K562 (cell line): ENCODE data around the gene CHODL. TPM values are rescaled to one million over a fixed set of nuclear protein-coding genes. Genes with fewer than 3 reads are reported as not detected.

Experiments
- ATAC-seq: fragments of 200-7000 bp; cut with Tn5 transposase; 3 replicates; pipeline ENCODE4 v1.9.1; 2020; ENCODE audit warnings: moderate library complexity
- BruUV-seq: library from RNA; stranded (reverse); fragments of 400-500 nt; replicated peaks from 2 replicates; lab custom pipeline; 2021; lab: Mats Ljungman, UMichigan
- CTCF ChIA-PET: fragments of 300-600 bp; formaldehyde crosslinking; extraction: SDS; loops from one replicate; lab custom pipeline; 2021; ENCODE audit warnings: low intra/inter-chr PET ratio; lab: Yijun Ruan, JAX
- POLR2A ChIA-PET: fragments of 300-600, 350-650 bp; sonication (Branson Sonifier 250); formaldehyde crosslinking; extraction: SDS; loops from one replicate; lab custom pipeline; 2021; ENCODE audit warnings: antibody characterized with exemption, inconsistent platforms; lab: Yijun Ruan, JAX
- DNase-seq, 4 experiments: peaks; one replicate each; pipeline versions ENCODE4 v3.0.0 to v3.0.0-alpha.2; 2011 to 2018; ENCODE audit warnings: low spot score in 3 of 4, mixed read lengths in 3 of 4; ENCODE audit errors: extremely low read depth in 1 of 4
- FAIRE-seq: peaks from 2 replicates; lab custom pipeline; 2011; peaks lifted over from hg19 to GRCh38; lab: Jason Lieb, UNC
- H2AFZ ChIP-seq: 2 replicates; pipeline ENCODE4 v1.6.0; 2011; ENCODE audit warnings: low read depth, low read length, control low read depth, inconsistent platforms
- H3K27ac ChIP-seq: fragments of 200-600 bp; 3 replicates; pipeline ENCODE4 v1.8.0; 2011; ENCODE audit warnings: low read depth, mild to moderate bottlenecking, control low read depth, inconsistent platforms, low read length, moderate library complexity, mixed read lengths; ENCODE audit errors: extremely low read depth
- H3K27me3 ChIP-seq, 2 experiments: fragments of 300-600 bp in 1 of 2; 2 replicates in 1 of 2; 3 replicates in 1 of 2; pipeline versions ENCODE4 v1.6.0 to v1.8.0; 2011; ENCODE audit warnings: inconsistent platforms in 2 of 2, low read length in 2 of 2, mild to moderate bottlenecking in 1 of 2, mixed read lengths in 1 of 2, moderate library complexity in 1 of 2; ENCODE audit not compliant: control insufficient read depth in 2 of 2, insufficient read depth in 2 of 2
- H3K36me3 ChIP-seq: fragments of 300-600 bp; 3 replicates; pipeline ENCODE4 v1.8.0; 2011; ENCODE audit warnings: mild to moderate bottlenecking, low read length, inconsistent platforms; ENCODE audit not compliant: control insufficient read depth, insufficient read depth
- H3K4me1 ChIP-seq, 2 experiments: fragments of 200-600 bp in 1 of 2; replicated peaks in 1 of 2; 2 replicates in 1 of 2; 3 replicates in 1 of 2; pipeline versions ENCODE4 v1.5.1 to v1.8.0; 2011; ENCODE audit warnings: inconsistent platforms in 2 of 2, low read length in 2 of 2, mild to moderate bottlenecking in 1 of 2, mixed read lengths in 1 of 2, moderate library complexity in 1 of 2; ENCODE audit not compliant: control insufficient read depth in 2 of 2, insufficient read depth in 2 of 2
- H3K4me2 ChIP-seq: 2 replicates; pipeline ENCODE4 v1.6.1; 2011; ENCODE audit warnings: low read length, control low read depth, inconsistent platforms, mixed read lengths; ENCODE audit not compliant: insufficient read depth
- H3K4me3 ChIP-seq: fragments of 200-600 bp; sonication (generic), shearing (Covaris generic); 2 replicates; pipeline ENCODE4 v1.5.1; 2016; ENCODE audit warnings: control low read depth, inconsistent platforms
- H3K79me2 ChIP-seq: fragments of 200-600 bp; 3 replicates; pipeline ENCODE4 v1.8.0; 2011; ENCODE audit warnings: low read length, inconsistent platforms; ENCODE audit not compliant: control insufficient read depth, insufficient read depth
- H3K9ac ChIP-seq, 2 experiments: 2 replicates each; pipeline versions ENCODE4 v1.6.0 to v1.6.1; 2011; ENCODE audit warnings: low read depth in 2 of 2, low read length in 2 of 2, control low read depth in 1 of 2, inconsistent platforms in 1 of 2, mild to moderate bottlenecking in 1 of 2, mixed read lengths in 1 of 2; ENCODE audit not compliant: insufficient read depth in 1 of 2
- H3K9me1 ChIP-seq: one replicate; pipeline ENCODE4 v1.6.0; 2011; ENCODE audit warnings: inconsistent platforms, mild to moderate bottlenecking, low read length, moderate library complexity; ENCODE audit not compliant: control insufficient read depth, insufficient read depth
- H3K9me3 ChIP-seq: replicated peaks from 2 replicates; pipeline ENCODE4 v1.5.1; 2011; ENCODE audit warnings: low read depth, low read length, inconsistent platforms; ENCODE audit not compliant: control insufficient read depth, insufficient read depth
- H4K20me1 ChIP-seq: replicated peaks from 2 replicates; pipeline ENCODE4 v1.6.1; 2011; ENCODE audit warnings: low read length, inconsistent platforms, mixed read lengths; ENCODE audit not compliant: control insufficient read depth, insufficient read depth
- JUN ChIP-seq, 2 experiments: sonication (generic) in 1 of 2; formaldehyde crosslinking in 1 of 2; IDR thresholded peaks; 2 replicates each; pipeline versions ENCODE4 v1.6.1 to v1.8.0; 2012 to 2022; ENCODE audit warnings: borderline replicate concordance in 2 of 2, mild to moderate bottlenecking in 2 of 2, improper control_type of control experiment in 1 of 2, low read depth in 1 of 2, low read length in 1 of 2, missing genetic modification reagents in 1 of 2
- NFXL1 ChIP-seq: fragments of 450-650 bp; formaldehyde crosslinking; IDR thresholded peaks from 2 replicates; pipeline ENCODE4 v1.4.0; 2021; ENCODE audit warnings: mild to moderate bottlenecking
- POLR2A ChIP-seq: fragments of 450-650 bp; conservative IDR thresholded peaks from 2 replicates; pipeline ENCODE4 v1.6.1; 2016
- PRMT5 ChIP-seq: sonication (generic); formaldehyde crosslinking; IDR thresholded peaks from 2 replicates; pipeline ENCODE4 v1.5.0; 2020; ENCODE audit warnings: missing genetic modification reagents
- in situ Hi-C: fragments of 300-500 bp; cut with MboI; formaldehyde crosslinking; loops from 4 replicates; pipeline ENCODE4 v1.15.0; 2018; ENCODE audit warnings: inconsistent platforms, mixed read lengths
- intact Hi-C: fragments of 100-400 bp; cut with micrococcal nuclease; formaldehyde crosslinking; loops from 2 replicates; pipeline ENCODE4 v1.14.2; 2022
- polyA plus RNA-seq, 8 experiments: library from polyadenylated mRNA; depleted of rRNA in 4 of 8; stranded (reverse) in 5 of 8; unstranded in 3 of 8; fragments of >200 nt; fragmentation: Nextera tagmentation in 2 of 8; fragmentation: Illumina TruSeq in 1 of 8; extraction: Ambion mirVana in 2 of 8; extraction: Trizol in 1 of 8; gene quantifications; 2 replicates each; pipeline versions ENCODE4 v1.2.1 to v1.2.3, GENCODE V29; 2011 to 2014; ENCODE audit warnings: inconsistent platforms in 1 of 8, missing spikeins in 1 of 8
- total RNA-seq, 7 experiments: library from RNA; depleted of rRNA in 6 of 7; stranded (reverse); fragments of >200 nt in 6 of 7; fragmentation: Illumina TruSeq in 2 of 7; extraction: Trizol in 2 of 7; gene quantifications; 2 replicates each; pipeline versions ENCODE4 v1.2.1 to v1.2.3, GENCODE V29; 2011 to 2021; ENCODE audit warnings: low replicate concordance in 1 of 7
- TF ChIP-seq, protein P1 (sequence below): fragments of 450-650 bp; formaldehyde crosslinking; IDR thresholded peaks from 2 replicates; pipeline ENCODE4 v1.4.0; 2020; ENCODE audit warnings: mild to moderate bottlenecking, moderate library complexity
- TF ChIP-seq, protein P2 (sequence below): sonication (generic); formaldehyde crosslinking; IDR thresholded peaks from 2 replicates; pipeline ENCODE4 v1.8.0; 2022; ENCODE audit warnings: mild to moderate bottlenecking, missing genetic modification reagents
- TF ChIP-seq, protein P3 (sequence below): fragments of 250-450 bp; sonication (Bioruptor Pico); IDR thresholded peaks from 2 replicates; pipeline ENCODE4 v1.8.0; 2022; ENCODE audit warnings: inconsistent platforms
- TF ChIP-seq, protein P4 (sequence below), 2 experiments: IDR thresholded peaks in 1 of 2; conservative IDR thresholded peaks in 1 of 2; 2 replicates each; pipeline ENCODE4 v1.6.1; 2016; ENCODE audit warnings: low read depth in 2 of 2, mild to moderate bottlenecking in 1 of 2, missing compliant biosample characterization in 1 of 2, missing genetic modification characterization in 1 of 2, moderate library complexity in 1 of 2
- TF ChIP-seq, protein P5 (sequence below), 3 experiments: fragments of 200-800 bp in 1 of 3; sonication (Bioruptor generic) in 1 of 3; sonication (generic) in 1 of 3; formaldehyde crosslinking in 1 of 3; IDR thresholded peaks; 2 replicates each; pipeline versions ENCODE4 v1.6.1 to v1.8.0; 2016 to 2022; ENCODE audit warnings: mild to moderate bottlenecking in 2 of 3, missing compliant biosample characterization in 2 of 3, missing genetic modification characterization in 2 of 3, missing genetic modification reagents in 1 of 3

CHODL gene
- total and polyA plus RNA-seq, 9 of the 15 experiments (the other 6 are each of a cell fraction or from before 2014, with no cell fraction given) = not detected

DNA sequence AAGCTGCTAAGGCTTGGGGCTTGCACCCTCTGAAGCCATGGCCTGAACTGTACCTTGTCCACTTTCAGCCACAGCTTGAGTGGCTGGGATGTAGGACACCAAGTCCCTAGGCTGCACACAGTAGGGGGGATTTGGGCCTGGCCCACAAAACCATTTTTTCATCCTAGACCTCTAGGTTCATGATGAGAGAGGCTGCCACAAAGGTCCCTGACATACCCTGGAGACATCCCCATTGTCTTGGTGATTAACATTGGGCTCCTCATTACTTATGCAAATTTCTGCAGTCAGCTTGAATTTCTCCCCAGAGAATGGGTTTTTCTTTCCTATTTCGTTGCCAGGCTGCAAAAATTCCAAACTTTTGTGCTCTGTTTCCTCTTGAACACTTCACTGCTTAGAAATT lies 26.3 kb upstream of the CHODL start (continued):
- no peak for TF ChIP-seq NFXL1

DNA sequence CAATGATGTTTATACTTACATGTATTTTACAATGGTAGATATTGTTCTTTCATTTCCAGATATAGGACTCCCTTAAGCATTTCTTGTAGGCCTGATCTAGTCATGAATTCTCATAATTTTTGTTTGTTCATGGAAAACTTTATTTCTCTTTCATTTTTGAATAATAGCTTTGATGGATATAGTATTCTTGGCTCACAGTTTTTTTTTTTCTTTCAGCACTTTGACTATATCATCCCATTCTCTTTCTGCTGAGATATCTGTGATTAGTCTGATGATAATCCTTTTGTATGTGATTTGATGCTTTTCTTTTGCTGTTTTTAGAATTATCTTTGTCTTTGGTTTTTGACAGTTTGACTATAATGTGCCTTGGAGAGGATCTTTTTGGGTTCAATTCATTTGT lies 24.1 kb upstream of the CHODL start:
- TF ChIP-seq, protein P1, sequence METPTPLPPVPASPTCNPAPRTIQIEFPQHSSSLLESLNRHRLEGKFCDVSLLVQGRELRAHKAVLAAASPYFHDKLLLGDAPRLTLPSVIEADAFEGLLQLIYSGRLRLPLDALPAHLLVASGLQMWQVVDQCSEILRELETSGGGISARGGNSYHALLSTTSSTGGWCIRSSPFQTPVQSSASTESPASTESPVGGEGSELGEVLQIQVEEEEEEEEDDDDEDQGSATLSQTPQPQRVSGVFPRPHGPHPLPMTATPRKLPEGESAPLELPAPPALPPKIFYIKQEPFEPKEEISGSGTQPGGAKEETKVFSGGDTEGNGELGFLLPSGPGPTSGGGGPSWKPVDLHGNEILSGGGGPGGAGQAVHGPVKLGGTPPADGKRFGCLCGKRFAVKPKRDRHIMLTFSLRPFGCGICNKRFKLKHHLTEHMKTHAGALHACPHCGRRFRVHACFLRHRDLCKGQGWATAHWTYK (CRISPR knock-in tag) = no peak
- TF ChIP-seq, protein P2, sequence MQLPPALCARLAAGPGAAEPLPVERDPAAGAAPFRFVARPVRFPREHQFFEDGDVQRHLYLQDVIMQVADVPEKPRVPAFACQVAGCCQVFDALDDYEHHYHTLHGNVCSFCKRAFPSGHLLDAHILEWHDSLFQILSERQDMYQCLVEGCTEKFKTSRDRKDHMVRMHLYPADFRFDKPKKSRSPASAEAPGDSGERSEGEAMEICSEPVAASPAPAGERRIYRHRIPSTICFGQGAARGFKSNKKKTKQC = no peak
- TF ChIP-seq, protein P3, sequence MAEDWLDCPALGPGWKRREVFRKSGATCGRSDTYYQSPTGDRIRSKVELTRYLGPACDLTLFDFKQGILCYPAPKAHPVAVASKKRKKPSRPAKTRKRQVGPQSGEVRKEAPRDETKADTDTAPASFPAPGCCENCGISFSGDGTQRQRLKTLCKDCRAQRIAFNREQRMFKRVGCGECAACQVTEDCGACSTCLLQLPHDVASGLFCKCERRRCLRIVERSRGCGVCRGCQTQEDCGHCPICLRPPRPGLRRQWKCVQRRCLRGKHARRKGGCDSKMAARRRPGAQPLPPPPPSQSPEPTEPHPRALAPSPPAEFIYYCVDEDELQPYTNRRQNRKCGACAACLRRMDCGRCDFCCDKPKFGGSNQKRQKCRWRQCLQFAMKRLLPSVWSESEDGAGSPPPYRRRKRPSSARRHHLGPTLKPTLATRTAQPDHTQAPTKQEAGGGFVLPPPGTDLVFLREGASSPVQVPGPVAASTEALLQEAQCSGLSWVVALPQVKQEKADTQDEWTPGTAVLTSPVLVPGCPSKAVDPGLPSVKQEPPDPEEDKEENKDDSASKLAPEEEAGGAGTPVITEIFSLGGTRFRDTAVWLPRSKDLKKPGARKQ = no peak
- TF ChIP-seq, protein P4, sequence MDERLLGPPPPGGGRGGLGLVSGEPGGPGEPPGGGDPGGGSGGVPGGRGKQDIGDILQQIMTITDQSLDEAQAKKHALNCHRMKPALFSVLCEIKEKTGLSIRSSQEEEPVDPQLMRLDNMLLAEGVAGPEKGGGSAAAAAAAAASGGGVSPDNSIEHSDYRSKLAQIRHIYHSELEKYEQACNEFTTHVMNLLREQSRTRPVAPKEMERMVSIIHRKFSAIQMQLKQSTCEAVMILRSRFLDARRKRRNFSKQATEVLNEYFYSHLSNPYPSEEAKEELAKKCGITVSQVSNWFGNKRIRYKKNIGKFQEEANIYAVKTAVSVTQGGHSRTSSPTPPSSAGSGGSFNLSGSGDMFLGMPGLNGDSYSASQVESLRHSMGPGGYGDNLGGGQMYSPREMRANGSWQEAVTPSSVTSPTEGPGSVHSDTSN (CRISPR knock-in tag; IDR thresholded peaks at IDR 0.05; ENCODE audit: low read depth) = no peak
- TF ChIP-seq, protein P4 (tag; conservative IDR thresholded peaks at IDR 0.05; ENCODE audit: low read depth) = no peak
- no peak for TF ChIP-seq PRMT5 (CRISPR knock-in tag)
- TF ChIP-seq JUN (IDR thresholded peaks at IDR 0.05; ENCODE audit: borderline replicate concordance, low read depth, low read length) = no peak
- no peak for TF ChIP-seq JUN (CRISPR knock-in tag; IDR thresholded peaks at IDR 0.05; ENCODE audit: borderline replicate concordance)
- TF ChIP-seq POLR2A = no peak
- TF ChIP-seq, protein P5, sequence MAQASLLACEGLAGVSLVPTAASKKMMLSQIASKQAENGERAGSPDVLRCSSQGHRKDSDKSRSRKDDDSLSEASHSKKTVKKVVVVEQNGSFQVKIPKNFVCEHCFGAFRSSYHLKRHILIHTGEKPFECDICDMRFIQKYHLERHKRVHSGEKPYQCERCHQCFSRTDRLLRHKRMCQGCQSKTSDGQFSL (CRISPR knock-in tag; IDR thresholded peaks at IDR 0.05) = no peak
- TF ChIP-seq, protein P5 (tag; IDR thresholded peaks at IDR 0.05) = no peak
- Histone ChIP-seq H3K79me2 (no peaks in the 10 kb centered on the region), H3K36me3 (no peaks in the 10 kb centered on the region), H3K9ac (no peak overlapping the region), H3K4me2 (no peak overlapping the region), H3K9me1 (no peaks in the 10 kb centered on the region), H4K20me1 (no peaks in the 10 kb centered on the region), H3K27ac (no peak overlapping the region), H3K27me3 (no peaks in the 10 kb centered on the region), H2AFZ (no peak overlapping the region), H3K4me1 (no peaks in the 10 kb centered on the region), H3K9me3 (peaks cover 2% of the 10 kb centered on the region; the same call in 1 of the 2 replicates), H3K4me3 (no peak overlapping the region)
- CTCF ChIA-PET = no interaction called here
- FAIRE-seq = no peak
- in situ Hi-C loops = no loop called here
- intact Hi-C loops = no loop called here
- POLR2A ChIA-PET = interaction anchor here (0.7 kb wide), 1 partner anchor 587 kb away, joined by 3 read pairs; no protein-coding TSS in a partner anchor
- no peak for ATAC-seq
- DNase-seq = no peak
- no TSS peak for BruUV-seq
